GM18909 (cell line): ENCODE measurements around the gene ARCN1.

Experiments
- ATAC-seq: cut with Tn5 transposase; IDR thresholded peaks from one replicate; pipeline ENCODE4 v1.9.1; 2021; ENCODE audit warnings: mild to moderate bottlenecking; ENCODE audit not compliant: unreplicated experiment, poor library complexity

The ARCN1 gene

GRCh38 chr11:118619444-118620197, 47.4 kb downstream of the ARCN1 start:
- no peak for ATAC-seq

GRCh38 chr11:118620529-118621070, 48.4 kb downstream of the ARCN1 start:
- no peak for ATAC-seq

- no peak for ATAC-seq
Measured at GRCh38 chr11:118621071-118621783, 49.0 kb downstream of the ARCN1 start.

GRCh38 chr11:118621784-118622375, 49.7 kb downstream of the ARCN1 start:
- ATAC-seq = no peak

GRCh38 chr11:118622376-118623268, 50.4 kb downstream of the ARCN1 start:
- ATAC-seq = no peak

- ATAC-seq = no peak
Measured at GRCh38 chr11:118623269-118623655, 51.1 kb downstream of the ARCN1 start.

- no peak for ATAC-seq
Measured at GRCh38 chr11:118625036-118625690, 53.0 kb downstream of the ARCN1 start.

- ATAC-seq = no peak
Measured at GRCh38 chr11:118625976-118626375, 53.8 kb downstream of the ARCN1 start.

- no peak for ATAC-seq
Measured at GRCh38 chr11:118627566-118627965, 55.4 kb downstream of the ARCN1 start.

- ATAC-seq = no peak
Measured at GRCh38 chr11:118628031-118628430, 55.8 kb downstream of the ARCN1 start.

- ATAC-seq = no peak
Measured at GRCh38 chr11:118628432-118628831, 56.2 kb downstream of the ARCN1 start.

- ATAC-seq = no peak
Measured at GRCh38 chr11:118628861-118629549, 56.8 kb downstream of the ARCN1 start.

GRCh38 chr11:118629761-118630661, 57.8 kb downstream of the ARCN1 start:
- ATAC-seq = no peak

- ATAC-seq = no peak
Measured at GRCh38 chr11:118631142-118631909, 59.1 kb downstream of the ARCN1 start.

- no peak for ATAC-seq
Measured at GRCh38 chr11:118632577-118633318, 60.5 kb downstream of the ARCN1 start.

- ATAC-seq = no peak
Measured at GRCh38 chr11:118633319-118633690, 61.1 kb downstream of the ARCN1 start.

- ATAC-seq = no peak
Measured at GRCh38 chr11:118633979-118634378, 61.8 kb downstream of the ARCN1 start.
